LNCAP (cell line): Measurements from ENCODE around the gene NDUFAF3.
A peak's percentile ranks its signal among the peaks of the same experiment; 100 is the strongest.

ENCODE experiments used
- TF ChIP-seq, protein P1 (sequence below): fragments of 450-650 bp; IDR thresholded peaks from 2 replicates; pipeline ENCODE4 v1.5.1; 2017; ENCODE audit warnings: mild to moderate bottlenecking

NDUFAF3 gene

GRCh38 chr3:48984663-48985062, 37.3 kb upstream of the NDUFAF3 start:
- TF ChIP-seq, protein P1, sequence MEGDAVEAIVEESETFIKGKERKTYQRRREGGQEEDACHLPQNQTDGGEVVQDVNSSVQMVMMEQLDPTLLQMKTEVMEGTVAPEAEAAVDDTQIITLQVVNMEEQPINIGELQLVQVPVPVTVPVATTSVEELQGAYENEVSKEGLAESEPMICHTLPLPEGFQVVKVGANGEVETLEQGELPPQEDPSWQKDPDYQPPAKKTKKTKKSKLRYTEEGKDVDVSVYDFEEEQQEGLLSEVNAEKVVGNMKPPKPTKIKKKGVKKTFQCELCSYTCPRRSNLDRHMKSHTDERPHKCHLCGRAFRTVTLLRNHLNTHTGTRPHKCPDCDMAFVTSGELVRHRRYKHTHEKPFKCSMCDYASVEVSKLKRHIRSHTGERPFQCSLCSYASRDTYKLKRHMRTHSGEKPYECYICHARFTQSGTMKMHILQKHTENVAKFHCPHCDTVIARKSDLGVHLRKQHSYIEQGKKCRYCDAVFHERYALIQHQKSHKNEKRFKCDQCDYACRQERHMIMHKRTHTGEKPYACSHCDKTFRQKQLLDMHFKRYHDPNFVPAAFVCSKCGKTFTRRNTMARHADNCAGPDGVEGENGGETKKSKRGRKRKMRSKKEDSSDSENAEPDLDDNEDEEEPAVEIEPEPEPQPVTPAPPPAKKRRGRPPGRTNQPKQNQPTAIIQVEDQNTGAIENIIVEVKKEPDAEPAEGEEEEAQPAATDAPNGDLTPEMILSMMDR, result no peak

- TF ChIP-seq, protein P1, result no peak
Measured at GRCh38 chr3:48985831-48986376, 36.0 kb upstream of the NDUFAF3 start.

DNA sequence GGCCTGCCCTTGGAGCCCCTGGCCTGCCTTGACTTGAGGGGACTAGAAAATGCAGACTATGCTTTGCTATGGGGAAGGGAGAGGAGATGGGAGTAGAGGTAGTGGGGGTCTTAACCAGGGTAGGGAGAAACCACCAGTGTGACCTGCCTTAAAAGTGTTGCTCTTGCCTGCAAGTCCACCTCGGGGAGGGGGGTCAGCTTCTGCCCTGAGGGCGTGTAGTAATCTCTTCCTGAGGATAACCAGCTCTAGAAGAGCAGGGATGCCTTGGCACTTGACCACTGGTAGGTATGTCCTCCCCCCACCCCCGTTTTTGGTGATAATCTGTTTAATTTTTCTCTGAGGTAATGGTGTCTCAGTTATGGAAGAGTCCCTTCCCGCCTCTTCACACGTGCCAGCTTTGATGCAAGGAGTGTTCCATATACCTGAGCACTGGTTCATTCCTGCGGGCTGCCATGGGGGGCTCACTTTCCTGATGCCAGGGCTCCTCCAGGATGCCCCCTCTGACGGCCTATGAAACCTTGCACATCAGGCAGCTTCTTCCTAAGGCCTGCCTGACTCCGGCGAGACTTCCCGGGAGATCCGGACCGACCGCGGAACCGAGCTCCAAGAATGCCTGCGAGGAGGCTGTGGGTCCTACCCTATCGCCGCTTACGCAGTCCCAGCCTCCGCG, 32.7 kb upstream of the NDUFAF3 start:
- TF ChIP-seq, protein P1, result no peak

DNA sequence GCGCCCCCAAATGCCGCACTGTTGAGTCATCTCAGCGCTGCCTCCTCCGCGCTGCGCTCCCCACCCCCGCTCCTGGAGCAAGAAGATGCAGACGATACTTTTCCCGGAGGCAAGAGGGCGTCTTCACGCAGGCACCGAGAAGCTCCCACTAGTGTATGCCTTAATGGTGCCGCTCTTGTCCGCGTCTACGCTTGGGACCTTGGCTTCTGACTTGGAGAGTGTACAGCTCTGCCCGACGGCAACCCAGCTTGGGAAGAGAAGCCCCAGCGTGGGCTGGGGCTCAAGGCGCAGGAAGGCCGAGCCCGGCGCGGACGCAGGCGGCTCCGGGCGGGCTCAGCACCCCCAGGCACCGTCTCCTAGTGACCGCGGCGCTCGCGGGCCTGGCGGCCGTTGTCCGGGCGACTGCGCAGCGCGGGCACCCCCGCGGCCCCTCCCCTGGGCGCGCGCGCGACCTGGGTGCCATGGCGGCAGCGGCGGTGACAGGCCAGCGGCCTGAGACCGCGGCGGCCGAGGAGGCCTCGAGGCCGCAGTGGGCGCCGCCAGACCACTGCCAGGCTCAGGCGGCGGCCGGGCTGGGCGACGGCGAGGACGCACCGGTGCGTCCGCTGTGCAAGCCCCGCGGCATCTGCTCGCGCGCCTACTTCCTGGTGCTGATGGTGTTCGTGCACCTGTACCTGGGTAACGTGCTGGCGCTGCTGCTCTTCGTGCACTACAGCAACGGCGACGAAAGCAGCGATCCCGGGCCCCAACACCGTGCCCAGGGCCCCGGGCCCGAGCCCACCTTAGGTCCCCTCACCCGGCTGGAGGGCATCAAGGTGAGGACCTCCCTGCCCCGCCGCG, 31.9 kb upstream of the NDUFAF3 start, which contains the start of gene P4HTM:
Gene P4HTM, plus strand, starts transcription at position 446 of the 840 bp plus-strand sequence. Its CDS starts 16 bp downstream, at position 462.
- TF ChIP-seq, protein P1, result peak; percentile 48; the same call in 1 of the 2 replicates

DNA sequence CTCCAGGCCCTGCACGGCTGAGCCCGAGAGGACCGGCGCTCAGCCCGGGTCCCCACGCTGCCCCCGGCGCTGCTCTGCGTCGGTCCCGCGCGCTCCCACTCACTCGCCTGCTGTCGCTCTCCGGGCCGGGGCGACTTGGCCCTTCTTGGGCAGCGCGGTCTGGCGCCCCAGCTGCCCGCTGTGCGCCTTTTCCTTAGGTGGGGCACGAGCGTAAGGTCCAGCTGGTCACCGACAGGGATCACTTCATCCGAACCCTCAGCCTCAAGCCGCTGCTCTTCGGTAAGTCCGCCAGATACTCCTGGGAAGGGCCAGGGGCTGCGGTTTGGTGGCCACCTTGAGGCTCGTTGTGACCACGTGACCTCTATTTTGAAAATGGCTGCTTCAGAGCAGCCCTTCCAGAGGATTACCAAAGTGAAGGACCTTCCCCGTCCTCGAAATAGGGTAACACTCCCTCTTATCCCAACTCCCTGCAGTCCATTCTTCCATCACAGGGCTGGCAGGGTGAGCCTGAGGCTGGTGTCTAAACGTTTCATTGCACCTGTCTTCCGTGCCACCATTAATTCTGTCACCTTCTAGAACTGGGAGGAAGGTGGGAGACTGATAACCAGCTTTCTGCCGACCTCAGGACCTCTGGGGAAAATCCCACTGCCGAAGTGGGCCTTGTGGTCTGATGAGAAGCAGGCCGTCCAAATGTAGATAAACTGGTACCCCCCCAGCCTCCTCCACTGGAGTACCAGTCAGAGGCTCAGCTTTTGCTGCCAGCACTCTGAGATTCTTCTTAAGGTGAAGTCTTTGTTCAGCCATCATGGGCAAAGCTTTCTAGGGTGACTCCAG, 31.1 kb upstream of the NDUFAF3 start:
- TF ChIP-seq, protein P1, result no peak

DNA sequence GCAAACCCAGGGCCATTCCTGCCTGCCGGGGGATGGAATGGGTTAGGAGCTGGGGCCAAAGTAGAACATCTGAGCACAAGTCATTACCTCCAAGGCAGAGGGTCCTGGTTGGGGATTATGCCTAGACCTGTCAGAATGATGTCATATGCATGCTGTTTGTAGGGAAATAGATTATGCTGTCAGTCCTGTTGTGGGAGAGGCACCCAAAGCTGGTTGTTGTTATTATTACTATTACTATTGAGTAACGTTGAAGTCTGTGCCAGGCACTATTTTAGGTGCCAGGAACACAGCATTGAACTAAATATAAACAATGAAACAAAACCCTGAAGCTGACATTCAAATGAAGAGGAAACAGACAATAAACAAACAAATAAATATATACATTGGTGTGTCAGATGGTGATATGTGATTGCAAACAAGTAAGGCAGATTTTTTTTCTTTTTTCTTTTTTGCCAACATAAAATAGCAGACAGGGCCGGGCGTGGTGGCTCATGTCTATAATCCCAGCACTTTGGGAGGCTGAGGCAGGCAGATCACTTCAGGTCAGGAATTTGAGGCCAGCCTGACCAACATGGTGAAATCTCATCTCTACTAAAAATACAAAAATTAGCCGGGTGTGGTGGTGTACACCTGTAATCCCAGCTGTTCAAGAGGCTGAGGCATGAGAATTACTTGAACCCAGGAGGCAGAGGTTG, 29.9 kb upstream of the NDUFAF3 start:
- TF ChIP-seq, protein P1, result no peak
